Peyer's patch (tissue), 4 donors: ENCODE data around the gene ARIH2.
A peak's percentile ranks its signal among the peaks of the same experiment; 100 is the strongest.

Experiments
- POLR2A ChIP-seq, 2 donors: fragments of 450-650 bp; IDR thresholded peaks; one replicate each; pipeline ENCODE4 v1.5.1; 2017; ENCODE audit warnings: antibody characterized with exemption in 2 of 2, mild to moderate bottlenecking in 2 of 2, moderate library complexity in 2 of 2
- TF ChIP-seq, protein P1 (sequence below), 6 experiments: fragments of 450-650 bp in 4 of 6; fragments of 200-600 bp in 2 of 6; sonication (generic) in 1 of 6; IDR thresholded peaks; one replicate each; pipeline ENCODE4 v1.5.1; 2017 to 2019; ENCODE audit warnings: antibody characterized with exemption in 6 of 6, mild to moderate bottlenecking in 3 of 6, moderate library complexity in 1 of 6

DNA sequence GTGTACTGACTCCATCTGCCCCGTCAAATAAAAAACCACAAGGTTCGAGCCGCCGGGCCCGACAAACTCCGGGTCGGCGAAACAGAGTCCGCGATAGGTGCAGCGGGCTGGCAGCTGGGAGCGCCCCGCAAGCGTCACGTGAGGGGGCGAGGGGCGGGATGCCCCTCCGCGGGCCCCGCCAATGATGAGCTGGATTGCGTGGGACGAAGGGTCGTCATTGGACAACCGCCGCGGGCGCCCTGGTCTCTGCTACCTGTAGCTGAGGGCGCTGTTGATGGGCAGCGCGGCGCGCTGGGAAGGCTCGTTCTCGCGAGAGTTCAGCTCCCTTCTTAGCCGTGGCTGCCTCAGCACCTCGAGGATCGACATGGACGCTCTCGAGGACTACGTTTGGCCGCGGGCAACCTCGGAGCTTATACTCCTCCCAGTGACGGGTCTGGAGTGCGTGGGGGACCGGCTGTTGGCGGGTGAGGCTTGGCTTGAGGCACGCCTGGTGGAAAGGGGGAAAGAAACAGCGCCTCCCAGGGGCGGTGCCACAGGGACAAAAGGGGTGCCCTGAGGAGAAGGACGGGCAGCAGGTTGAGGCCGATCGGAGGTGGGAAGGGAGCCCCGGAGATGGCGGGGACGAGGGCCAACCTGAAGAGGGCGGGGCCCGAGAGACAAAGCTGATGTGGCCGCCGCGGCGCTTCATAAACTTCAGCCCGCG, 88.6 kb downstream of the ARIH2 start, which contains the start of gene WDR6:
- TF ChIP-seq, protein P1, sequence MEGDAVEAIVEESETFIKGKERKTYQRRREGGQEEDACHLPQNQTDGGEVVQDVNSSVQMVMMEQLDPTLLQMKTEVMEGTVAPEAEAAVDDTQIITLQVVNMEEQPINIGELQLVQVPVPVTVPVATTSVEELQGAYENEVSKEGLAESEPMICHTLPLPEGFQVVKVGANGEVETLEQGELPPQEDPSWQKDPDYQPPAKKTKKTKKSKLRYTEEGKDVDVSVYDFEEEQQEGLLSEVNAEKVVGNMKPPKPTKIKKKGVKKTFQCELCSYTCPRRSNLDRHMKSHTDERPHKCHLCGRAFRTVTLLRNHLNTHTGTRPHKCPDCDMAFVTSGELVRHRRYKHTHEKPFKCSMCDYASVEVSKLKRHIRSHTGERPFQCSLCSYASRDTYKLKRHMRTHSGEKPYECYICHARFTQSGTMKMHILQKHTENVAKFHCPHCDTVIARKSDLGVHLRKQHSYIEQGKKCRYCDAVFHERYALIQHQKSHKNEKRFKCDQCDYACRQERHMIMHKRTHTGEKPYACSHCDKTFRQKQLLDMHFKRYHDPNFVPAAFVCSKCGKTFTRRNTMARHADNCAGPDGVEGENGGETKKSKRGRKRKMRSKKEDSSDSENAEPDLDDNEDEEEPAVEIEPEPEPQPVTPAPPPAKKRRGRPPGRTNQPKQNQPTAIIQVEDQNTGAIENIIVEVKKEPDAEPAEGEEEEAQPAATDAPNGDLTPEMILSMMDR (IDR thresholded peaks at IDR 0.05), result peak; percentile 25 to 61 (median 48)
- peak; percentile 60 to 65 for TF ChIP-seq POLR2A (IDR thresholded peaks at IDR 0.05)
